Urinary bladder (tissue), 4 donors: ENCODE measurements around the gene ARMH2. TPM values are rescaled to one million over a fixed set of nuclear protein-coding genes. Genes with fewer than 3 reads are reported as not detected.

ENCODE experiments used
- DNase-seq: peaks from one replicate; pipeline ENCODE4 v3.0.0-alpha.2; 2015; ENCODE audit errors: extremely low spot score
- H3K27ac ChIP-seq: one replicate; pipeline ENCODE4 v1.5.1; 2013; ENCODE audit warnings: low read depth, mild to moderate bottlenecking, moderate library complexity
- H3K36me3 ChIP-seq: one replicate; pipeline ENCODE4 v1.6.1; 2013; ENCODE audit warnings: mild to moderate bottlenecking, moderate library complexity; ENCODE audit not compliant: insufficient read depth
- H3K4me1 ChIP-seq: one replicate; pipeline ENCODE4 v1.6.1; 2013; ENCODE audit warnings: mild to moderate bottlenecking, moderate library complexity; ENCODE audit not compliant: insufficient read depth
- H3K4me3 ChIP-seq: one replicate; pipeline ENCODE4 v1.5.1; 2013; ENCODE audit warnings: low read depth, low read length
- WGBS: extraction: QIAGEN DNeasy Blood & Tissue Kit; methylation state at CpG from one replicate; pipeline ENCODE4 v1.1.7; 2013; 5-methylcytosine and 5-hydroxymethylcytosine counted together
- polyA plus RNA-seq: library from polyadenylated mRNA; stranded (reverse); fragments of 200-250 nt; gene quantifications from one replicate; pipeline ENCODE4 v1.2.3, GENCODE V29; 2013
- total RNA-seq: library from RNA; depleted of rRNA; stranded (reverse); fragments of >200 nt; gene quantifications from one replicate; pipeline ENCODE4 v1.2.3, GENCODE V29; 2014
- donor health status: healthy with polysubstance abuse.
- donor health status: healthy.

Gene ARMH2
- total RNA-seq (not detected), polyA plus RNA-seq (not detected)

GRCh38 chr6:24798740-24799540, at the start of gene ARMH2:
Gene ARMH2, minus strand, starts transcription at chr6:24798917. Its CDS starts 60 bp downstream, at chr6:24798857.
- WGBS, result 91% methylated on average over 13 of the region's 13 CpGs

GRCh38 chr6:24848461-24848860, 49.7 kb upstream of the ARMH2 start:
- no peak for DNase-seq
- 91% methylated on average over 4 of the region's 4 CpGs for WGBS
- H3K4me1 ChIP-seq, result no peaks in the 10 kb centered on the region
- no peak overlapping the region for H3K4me3 ChIP-seq
- H3K27ac ChIP-seq, result no peak overlapping the region
- no peaks in the 10 kb centered on the region for H3K36me3 ChIP-seq

More at GRCh38 chr6:24798740-24799540, at the start of gene ARMH2:
- Histone ChIP-seq H3K36me3 (peaks cover 3% of the 10 kb centered on the region), H3K4me3 (no peak within 1 kb of the TSS), H3K4me1 (no peaks in the 10 kb centered on the region), H3K27ac (no peak within 1 kb of the TSS)
- DNase-seq, result no peak

GRCh38 chr6:24847402-24847801, 48.7 kb upstream of the ARMH2 start:
- H3K27ac ChIP-seq, result no peak overlapping the region
- H3K36me3 ChIP-seq, result no peaks in the 10 kb centered on the region
- H3K4me3 ChIP-seq, result no peak overlapping the region
- DNase-seq, result no peak
- H3K4me1 ChIP-seq, result no peaks in the 10 kb centered on the region
- WGBS, result 88% methylated on average over 7 of the region's 7 CpGs

GRCh38 chr6:24845578-24845977, 46.9 kb upstream of the ARMH2 start:
- Histone ChIP-seq H3K36me3 (no peaks in the 10 kb centered on the region), H3K4me1 (no peaks in the 10 kb centered on the region), H3K27ac (no peak overlapping the region), H3K4me3 (no peak overlapping the region)
- no peak for DNase-seq
- WGBS, result 93% methylated on average over 4 of the region's 4 CpGs

- no peaks in the 10 kb centered on the region for H3K4me1 ChIP-seq
- no peak for DNase-seq
- no peak overlapping the region for H3K27ac ChIP-seq
- 96% methylated on average over 6 of the region's 6 CpGs for WGBS
- H3K36me3 ChIP-seq, result no peaks in the 10 kb centered on the region
- H3K4me3 ChIP-seq, result no peak overlapping the region
Measured at GRCh38 chr6:24844903-24845302, 46.2 kb upstream of the ARMH2 start.

- Histone ChIP-seq H3K4me1 (no peaks in the 10 kb centered on the region), H3K4me3 (no peak overlapping the region), H3K36me3 (no peaks in the 10 kb centered on the region), H3K27ac (no peak overlapping the region)
- no peak for DNase-seq
- WGBS, result 96% methylated on average over 1 of the region's 1 CpG
Measured at GRCh38 chr6:24844061-24844460, 45.3 kb upstream of the ARMH2 start.

GRCh38 chr6:24840187-24840586, 41.5 kb upstream of the ARMH2 start:
- no peak overlapping the region for H3K27ac ChIP-seq
- H3K4me1 ChIP-seq, result no peaks in the 10 kb centered on the region
- H3K4me3 ChIP-seq, result no peak overlapping the region
- WGBS, result 85% methylated on average over 2 of the region's 2 CpGs
- H3K36me3 ChIP-seq, result no peaks in the 10 kb centered on the region
- no peak for DNase-seq

GRCh38 chr6:24838994-24839393, 40.3 kb upstream of the ARMH2 start:
- Histone ChIP-seq H3K4me3 (no peak overlapping the region), H3K27ac (no peak overlapping the region), H3K36me3 (no peaks in the 10 kb centered on the region), H3K4me1 (no peaks in the 10 kb centered on the region)
- no peak for DNase-seq
- 88% methylated on average over 5 of the region's 5 CpGs for WGBS

GRCh38 chr6:24838081-24838480, 39.4 kb upstream of the ARMH2 start:
- Histone ChIP-seq H3K4me3 (no peak overlapping the region), H3K27ac (no peak overlapping the region), H3K4me1 (no peaks in the 10 kb centered on the region), H3K36me3 (no peaks in the 10 kb centered on the region)
- DNase-seq, result no peak
- WGBS, result 95% methylated on average over 3 of the region's 3 CpGs

- Histone ChIP-seq H3K36me3 (no peaks in the 10 kb centered on the region), H3K4me3 (no peak overlapping the region), H3K27ac (no peak overlapping the region), H3K4me1 (peaks cover 3% of the 10 kb centered on the region)
- DNase-seq, result no peak
- WGBS, result 53% methylated on average over 2 of the region's 2 CpGs
Measured at GRCh38 chr6:24836109-24836508, 37.4 kb upstream of the ARMH2 start.

- peaks cover 3% of the 10 kb centered on the region for H3K4me1 ChIP-seq
- H3K4me3 ChIP-seq, result no peak overlapping the region
- H3K27ac ChIP-seq, result no peak overlapping the region
- H3K36me3 ChIP-seq, result no peaks in the 10 kb centered on the region
- WGBS, result 88% methylated on average over 4 of the region's 4 CpGs
- DNase-seq, result no peak
Measured at GRCh38 chr6:24833711-24834386, 35.1 kb upstream of the ARMH2 start.

- H3K36me3 ChIP-seq, result no peaks in the 10 kb centered on the region
- no peak for DNase-seq
- H3K4me1 ChIP-seq, result peaks cover 3% of the 10 kb centered on the region
- H3K27ac ChIP-seq, result no peak overlapping the region
- H3K4me3 ChIP-seq, result no peak overlapping the region
- WGBS, result 96% methylated on average over 1 of the region's 1 CpG
Measured at GRCh38 chr6:24832794-24833193, 34.1 kb upstream of the ARMH2 start.

- WGBS, result 73% methylated on average over 10 of the region's 10 CpGs
- Histone ChIP-seq H3K4me1 (peaks cover 3% of the 10 kb centered on the region), H3K36me3 (no peaks in the 10 kb centered on the region), H3K4me3 (no peak overlapping the region), H3K27ac (no peak overlapping the region)
- DNase-seq, result no peak
Measured at GRCh38 chr6:24831771-24832716, 33.3 kb upstream of the ARMH2 start.
